Measurements from ENCODE around the gene PDK4. TPM values are rescaled to one million over a fixed set of nuclear protein-coding genes. Genes with fewer than 3 reads are reported as not detected.

PDK4 gene
- polyA plus RNA-seq, 3 donors: 2.2 to 26.0 (median 12.4) TPM

DNA sequence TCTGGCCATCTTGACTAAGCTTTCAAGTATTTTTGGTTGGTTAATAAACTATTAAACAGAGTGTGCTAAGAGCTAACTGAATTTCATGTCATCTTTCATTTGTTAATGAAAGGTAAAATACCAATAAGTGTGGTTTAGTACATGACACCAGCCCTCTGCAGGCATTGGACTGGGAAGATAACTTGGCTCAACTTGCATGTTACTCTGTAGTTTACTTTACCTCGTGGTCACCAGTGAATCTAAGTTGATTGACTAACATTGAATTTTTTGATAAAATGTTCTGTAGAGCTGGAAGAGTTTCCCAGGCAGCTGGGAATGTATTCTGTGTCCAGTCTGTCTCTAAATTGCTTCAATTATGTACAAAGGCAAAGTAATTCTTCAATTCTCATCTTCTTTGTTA, 60.7 kb downstream of the PDK4 start:
- Mint-ChIP-seq H3K27me3 (ENCODE audit: low read depth in 3 of 3) (peaks cover 0 to 5% (median 3%) of the 10 kb centered on the region in 3 donors), H3K9me3 (no peaks in the 10 kb centered on the region), H3K4me3 (no peak overlapping the region), H3K27ac (no peak overlapping the region), H3K36me3 (no peaks in the 10 kb centered on the region), H3K4me1 (no peaks in the 10 kb centered on the region)
- no peak for DNase-seq
- H2AFZ ChIP-seq (ENCODE audit: insufficient read depth, low read depth, low read length, poor library complexity, severe bottlenecking): no peak overlapping the region
- H3K27ac ChIP-seq (ENCODE audit: low read depth in 1 of 2, low read length in 2 of 2): no peak overlapping the region
- no peaks in the 10 kb centered on the region for H3K36me3 ChIP-seq (replicated peaks in 1 of 2; ENCODE audit: control insufficient read depth in 1 of 2, insufficient read depth in 2 of 2, low read length in 2 of 2)
- no peak overlapping the region for H3K9ac ChIP-seq (ENCODE audit: insufficient read depth, low read length, poor library complexity, severe bottlenecking)
- H3K4me2 ChIP-seq (replicated peaks; ENCODE audit: extremely low read depth, low read length, poor library complexity, severe bottlenecking): no peak overlapping the region
- H4K20me1 ChIP-seq (ENCODE audit: insufficient read depth, low read length): no peaks in the 10 kb centered on the region
- H3K79me2 ChIP-seq (ENCODE audit: insufficient read depth, low read length): no peaks in the 10 kb centered on the region
- TF ChIP-seq, protein P1, sequence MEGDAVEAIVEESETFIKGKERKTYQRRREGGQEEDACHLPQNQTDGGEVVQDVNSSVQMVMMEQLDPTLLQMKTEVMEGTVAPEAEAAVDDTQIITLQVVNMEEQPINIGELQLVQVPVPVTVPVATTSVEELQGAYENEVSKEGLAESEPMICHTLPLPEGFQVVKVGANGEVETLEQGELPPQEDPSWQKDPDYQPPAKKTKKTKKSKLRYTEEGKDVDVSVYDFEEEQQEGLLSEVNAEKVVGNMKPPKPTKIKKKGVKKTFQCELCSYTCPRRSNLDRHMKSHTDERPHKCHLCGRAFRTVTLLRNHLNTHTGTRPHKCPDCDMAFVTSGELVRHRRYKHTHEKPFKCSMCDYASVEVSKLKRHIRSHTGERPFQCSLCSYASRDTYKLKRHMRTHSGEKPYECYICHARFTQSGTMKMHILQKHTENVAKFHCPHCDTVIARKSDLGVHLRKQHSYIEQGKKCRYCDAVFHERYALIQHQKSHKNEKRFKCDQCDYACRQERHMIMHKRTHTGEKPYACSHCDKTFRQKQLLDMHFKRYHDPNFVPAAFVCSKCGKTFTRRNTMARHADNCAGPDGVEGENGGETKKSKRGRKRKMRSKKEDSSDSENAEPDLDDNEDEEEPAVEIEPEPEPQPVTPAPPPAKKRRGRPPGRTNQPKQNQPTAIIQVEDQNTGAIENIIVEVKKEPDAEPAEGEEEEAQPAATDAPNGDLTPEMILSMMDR (IDR thresholded peaks at IDR 0.05): no peak
- no peaks in the 10 kb centered on the region for H3K4me1 ChIP-seq (ENCODE audit: control insufficient read depth in 1 of 2, insufficient read depth in 2 of 2, low read length in 2 of 2)
- H3K4me3 ChIP-seq (replicated peaks in 1 of 3; ENCODE audit: low read depth in 2 of 3, low read length in 3 of 3): no peak overlapping the region
- intact Hi-C loops (cut with micrococcal nuclease): no loop called here
- 83% methylated on average over 1 of the region's 1 CpG for WGBS (ENCODE audit: insufficient coverage)
- no peaks in the 10 kb centered on the region for H3K27me3 ChIP-seq (ENCODE audit: control insufficient read depth in 2 of 2, insufficient read depth in 2 of 2, low read length in 2 of 2)
- H3K9me3 ChIP-seq (replicated peaks in 1 of 2; ENCODE audit: control insufficient read depth in 1 of 2, insufficient read depth in 1 of 2, low read length in 2 of 2): no peaks in the 10 kb centered on the region

GRCh38 chr7:95534796-95535195, 61.5 kb downstream of the PDK4 start:
- H3K4me1 Mint-ChIP-seq: no peaks in the 10 kb centered on the region
- H3K36me3 Mint-ChIP-seq: no peaks in the 10 kb centered on the region
- Histone ChIP-seq H3K36me3 (replicated peaks in 1 of 2; ENCODE audit: control insufficient read depth in 1 of 2, insufficient read depth in 2 of 2, low read length in 2 of 2) (no peaks in the 10 kb centered on the region), H3K27me3 (ENCODE audit: control insufficient read depth in 2 of 2, insufficient read depth in 2 of 2, low read length in 2 of 2) (no peaks in the 10 kb centered on the region), H3K9me3 (replicated peaks in 1 of 2; ENCODE audit: control insufficient read depth in 1 of 2, insufficient read depth in 1 of 2, low read length in 2 of 2) (no peaks in the 10 kb centered on the region), H3K9ac (ENCODE audit: insufficient read depth, low read length, poor library complexity, severe bottlenecking) (no peak overlapping the region), H3K4me2 (replicated peaks; ENCODE audit: extremely low read depth, low read length, poor library complexity, severe bottlenecking) (no peak overlapping the region), H3K4me3 (replicated peaks in 1 of 3; ENCODE audit: low read depth in 2 of 3, low read length in 3 of 3) (no peak overlapping the region), H3K4me1 (ENCODE audit: control insufficient read depth in 1 of 2, insufficient read depth in 2 of 2, low read length in 2 of 2) (no peaks in the 10 kb centered on the region), H2AFZ (ENCODE audit: insufficient read depth, low read depth, low read length, poor library complexity, severe bottlenecking) (no peak overlapping the region), H3K79me2 (ENCODE audit: insufficient read depth, low read length) (no peaks in the 10 kb centered on the region), H3K27ac (ENCODE audit: low read depth in 1 of 2, low read length in 2 of 2) (no peak overlapping the region), H4K20me1 (ENCODE audit: insufficient read depth, low read length) (no peaks in the 10 kb centered on the region)
- peaks cover 3 to 5% (median 4%) of the 10 kb centered on the region in 3 donors for H3K27me3 Mint-ChIP-seq (ENCODE audit: low read depth in 3 of 3)
- H3K27ac Mint-ChIP-seq: no peak overlapping the region
- no peak overlapping the region for H3K4me3 Mint-ChIP-seq
- WGBS (ENCODE audit: insufficient coverage): no CpG with 5 or more reads among the region's 2 CpGs
- TF ChIP-seq, protein P1 (IDR thresholded peaks at IDR 0.05): no peak
- no peaks in the 10 kb centered on the region for H3K9me3 Mint-ChIP-seq
- intact Hi-C loops (cut with micrococcal nuclease): no loop called here
- DNase-seq: no peak

Other genes starting within 250 kb of the PDK4 start
- gene PON3, start 200.1 kb downstream of the PDK4 start, polyA plus RNA-seq: not detected
- gene PON2, start 161.5 kb downstream of the PDK4 start, polyA plus RNA-seq: 10 to 100 TPM; 11.5 to 14.7 (median 14.4) TPM
- gene ASB4, start 110.6 kb downstream of the PDK4 start, polyA plus RNA-seq: not detected
- not detected for gene DYNC1I1, start 176.0 kb upstream of the PDK4 start, polyA plus RNA-seq

All from CD14-positive monocyte (primary cell).